Measurements from ENCODE around the gene CETP. TPM values are rescaled to one million over a fixed set of nuclear protein-coding genes. Genes with fewer than 3 reads are reported as not detected.

The CETP gene
- total and polyA plus RNA-seq, 5 donors from 2014 or later = 0.27 TPM; not detected in 4

- no peak for DNase-seq
- peaks cover 1% of the 10 kb centered on the region for H3K27me3 Mint-ChIP-seq
- peaks cover 33 to 68% (median 59%) of the 10 kb centered on the region in 4 donors for H3K4me1 Mint-ChIP-seq
- Histone ChIP-seq H3K4me3 (ENCODE audit: low read depth, low read length) (peak overlapping the region; percentile 99), H3K36me3 (ENCODE audit: control insufficient read depth, insufficient read depth, low read length) (peaks cover 69% of the 10 kb centered on the region), H3K27ac (ENCODE audit: insufficient read depth, low read length, poor library complexity, severe bottlenecking) (peak overlapping the region; percentile 85), H3K27me3 (ENCODE audit: control insufficient read depth, insufficient read depth, low read length) (no peaks in the 10 kb centered on the region), H3K9me3 (ENCODE audit: control insufficient read depth in 2 of 2, low read length in 2 of 2) (no peaks in the 10 kb centered on the region), H3K4me1 (ENCODE audit: control insufficient read depth, insufficient read depth, low read length, poor library complexity, severe bottlenecking) (peaks cover 68% of the 10 kb centered on the region)
- peak overlapping the region in 3 of 4 donors; percentile 3 to 99 (median 22) for H3K4me3 Mint-ChIP-seq
- peaks cover 56% of the 10 kb centered on the region for H3K36me3 Mint-ChIP-seq
- no peaks in the 10 kb centered on the region for H3K9me3 Mint-ChIP-seq
- no peak for ATAC-seq (ENCODE audit: low read depth in 2 of 2)
- H3K27ac Mint-ChIP-seq = peak overlapping the region in 1 of 3 donors; percentile 23
Observed at GRCh38 chr16:56936950-56937349, 24.8 kb upstream of the CETP start.

- DNase-seq (peak; percentile 43 to 89 (median 70)), ATAC-seq (ENCODE audit: low read depth in 2 of 2) (peak; percentile 80 to 82)
- peaks cover 88% of the 10 kb centered on the region for H3K36me3 ChIP-seq (ENCODE audit: control insufficient read depth, insufficient read depth, low read length)
- H3K27ac ChIP-seq (ENCODE audit: insufficient read depth, low read length, poor library complexity, severe bottlenecking) = peak overlapping the region; percentile 85
- H3K4me1 ChIP-seq (ENCODE audit: control insufficient read depth, insufficient read depth, low read length, poor library complexity, severe bottlenecking) = peaks cover 72% of the 10 kb centered on the region
- Mint-ChIP-seq H3K9me3 (no peaks in the 10 kb centered on the region), H3K4me1 (peaks cover 44 to 80% (median 64%) of the 10 kb centered on the region in 4 donors), H3K36me3 (peaks cover 70% of the 10 kb centered on the region), H3K27ac (peak overlapping the region; percentile 87 to 95 (median 93)), H3K4me3 (peak overlapping the region; percentile 68 to 99 (median 80)), H3K27me3 (no peaks in the 10 kb centered on the region)
- no peaks in the 10 kb centered on the region for H3K9me3 ChIP-seq (ENCODE audit: control insufficient read depth in 2 of 2, low read length in 2 of 2)
- H3K27me3 ChIP-seq (ENCODE audit: control insufficient read depth, insufficient read depth, low read length) = no peaks in the 10 kb centered on the region
- peak overlapping the region; percentile 70 for H3K4me3 ChIP-seq (ENCODE audit: low read depth, low read length)
Observed at GRCh38 chr16:56938664-56939513, 22.9 kb upstream of the CETP start.

- H3K27ac Mint-ChIP-seq = peak overlapping the region; percentile 85 to 95 (median 93)
- H3K9me3 Mint-ChIP-seq = no peaks in the 10 kb centered on the region
- H3K4me3 Mint-ChIP-seq = peak overlapping the region in 2 of 4 donors; percentile 83 to 99
- no peak for DNase-seq
- peaks cover 39 to 79% (median 60%) of the 10 kb centered on the region in 4 donors for H3K4me1 Mint-ChIP-seq
- Histone ChIP-seq H3K4me3 (ENCODE audit: low read depth, low read length) (peak overlapping the region; percentile 70), H3K27me3 (ENCODE audit: control insufficient read depth, insufficient read depth, low read length) (no peaks in the 10 kb centered on the region), H3K9me3 (ENCODE audit: control insufficient read depth in 2 of 2, low read length in 2 of 2) (no peaks in the 10 kb centered on the region), H3K36me3 (ENCODE audit: control insufficient read depth, insufficient read depth, low read length) (peaks cover 97% of the 10 kb centered on the region), H3K4me1 (ENCODE audit: control insufficient read depth, insufficient read depth, low read length, poor library complexity, severe bottlenecking) (peaks cover 64% of the 10 kb centered on the region), H3K27ac (ENCODE audit: insufficient read depth, low read length, poor library complexity, severe bottlenecking) (peak overlapping the region; percentile 85)
- peaks cover 67% of the 10 kb centered on the region for H3K36me3 Mint-ChIP-seq
- no peaks in the 10 kb centered on the region for H3K27me3 Mint-ChIP-seq
- peak in 1 of 2 donors; percentile 36 for ATAC-seq (ENCODE audit: low read depth in 2 of 2)
Observed at GRCh38 chr16:56939801-56940200, 21.9 kb upstream of the CETP start.

GRCh38 chr16:56941092-56941491, 20.7 kb upstream of the CETP start:
- Histone ChIP-seq H3K4me3 (ENCODE audit: low read depth, low read length) (peak overlapping the region; percentile 16), H3K27ac (ENCODE audit: insufficient read depth, low read length, poor library complexity, severe bottlenecking) (peak overlapping the region; percentile 34), H3K9me3 (ENCODE audit: control insufficient read depth in 2 of 2, low read length in 2 of 2) (no peaks in the 10 kb centered on the region), H3K36me3 (ENCODE audit: control insufficient read depth, insufficient read depth, low read length) (peaks cover 92% of the 10 kb centered on the region), H3K27me3 (ENCODE audit: control insufficient read depth, insufficient read depth, low read length) (no peaks in the 10 kb centered on the region), H3K4me1 (ENCODE audit: control insufficient read depth, insufficient read depth, low read length, poor library complexity, severe bottlenecking) (peaks cover 51% of the 10 kb centered on the region)
- Mint-ChIP-seq H3K9me3 (no peaks in the 10 kb centered on the region), H3K4me1 (peaks cover 33 to 71% (median 53%) of the 10 kb centered on the region in 4 donors), H3K27ac (peak overlapping the region in 2 of 3 donors; percentile 20 to 44), H3K27me3 (no peaks in the 10 kb centered on the region), H3K36me3 (peaks cover 60% of the 10 kb centered on the region), H3K4me3 (peak overlapping the region in 1 of 4 donors; percentile 30)
- DNase-seq = no peak
- ATAC-seq (ENCODE audit: low read depth in 2 of 2) = no peak

- peak overlapping the region; percentile 34 for H3K27ac ChIP-seq (ENCODE audit: insufficient read depth, low read length, poor library complexity, severe bottlenecking)
- no peaks in the 10 kb centered on the region for H3K27me3 Mint-ChIP-seq
- DNase-seq (no peak), ATAC-seq (ENCODE audit: low read depth in 2 of 2) (no peak)
- H3K4me3 Mint-ChIP-seq = no peak overlapping the region
- no peak overlapping the region for H3K4me3 ChIP-seq (ENCODE audit: low read depth, low read length)
- H3K36me3 ChIP-seq (ENCODE audit: control insufficient read depth, insufficient read depth, low read length) = peaks cover 87% of the 10 kb centered on the region
- no peaks in the 10 kb centered on the region for H3K9me3 Mint-ChIP-seq
- peaks cover 62% of the 10 kb centered on the region for H3K36me3 Mint-ChIP-seq
- peaks cover 30 to 63% (median 46%) of the 10 kb centered on the region in 4 donors for H3K4me1 Mint-ChIP-seq
- H3K27me3 ChIP-seq (ENCODE audit: control insufficient read depth, insufficient read depth, low read length) = no peaks in the 10 kb centered on the region
- H3K27ac Mint-ChIP-seq = peak overlapping the region in 1 of 3 donors; percentile 5
- no peaks in the 10 kb centered on the region for H3K9me3 ChIP-seq (ENCODE audit: control insufficient read depth in 2 of 2, low read length in 2 of 2)
- H3K4me1 ChIP-seq (ENCODE audit: control insufficient read depth, insufficient read depth, low read length, poor library complexity, severe bottlenecking) = peaks cover 44% of the 10 kb centered on the region
Observed at GRCh38 chr16:56941856-56942331, 19.9 kb upstream of the CETP start.

- Mint-ChIP-seq H3K36me3 (peaks cover 46% of the 10 kb centered on the region), H3K27me3 (no peaks in the 10 kb centered on the region), H3K9me3 (no peaks in the 10 kb centered on the region), H3K4me1 (peaks cover 20 to 43% (median 31%) of the 10 kb centered on the region in 4 donors), H3K4me3 (peak overlapping the region in 1 of 4 donors; percentile 75), H3K27ac (peak overlapping the region in 1 of 3 donors; percentile 82)
- H3K36me3 ChIP-seq (ENCODE audit: control insufficient read depth, insufficient read depth, low read length) = peaks cover 69% of the 10 kb centered on the region
- no peaks in the 10 kb centered on the region for H3K9me3 ChIP-seq (ENCODE audit: control insufficient read depth in 2 of 2, low read length in 2 of 2)
- no peak overlapping the region for H3K4me3 ChIP-seq (ENCODE audit: low read depth, low read length)
- ATAC-seq (ENCODE audit: low read depth in 2 of 2) (no peak), DNase-seq (no peak)
- peaks cover 26% of the 10 kb centered on the region for H3K4me1 ChIP-seq (ENCODE audit: control insufficient read depth, insufficient read depth, low read length, poor library complexity, severe bottlenecking)
- H3K27me3 ChIP-seq (ENCODE audit: control insufficient read depth, insufficient read depth, low read length) = no peaks in the 10 kb centered on the region
- peak overlapping the region; percentile 61 for H3K27ac ChIP-seq (ENCODE audit: insufficient read depth, low read length, poor library complexity, severe bottlenecking)
Observed at GRCh38 chr16:56943761-56944375, 17.9 kb upstream of the CETP start.

- Mint-ChIP-seq H3K4me1 (peaks cover 9 to 33% (median 22%) of the 10 kb centered on the region in 4 donors), H3K9me3 (no peaks in the 10 kb centered on the region), H3K4me3 (peak overlapping the region in 1 of 4 donors; percentile 5), H3K27me3 (no peaks in the 10 kb centered on the region), H3K36me3 (peaks cover 33% of the 10 kb centered on the region), H3K27ac (peak overlapping the region; percentile 71 to 82 (median 76))
- Histone ChIP-seq H3K27me3 (ENCODE audit: control insufficient read depth, insufficient read depth, low read length) (no peaks in the 10 kb centered on the region), H3K27ac (ENCODE audit: insufficient read depth, low read length, poor library complexity, severe bottlenecking) (peak overlapping the region; percentile 61), H3K36me3 (ENCODE audit: control insufficient read depth, insufficient read depth, low read length) (peaks cover 57% of the 10 kb centered on the region), H3K4me3 (ENCODE audit: low read depth, low read length) (no peak overlapping the region), H3K4me1 (ENCODE audit: control insufficient read depth, insufficient read depth, low read length, poor library complexity, severe bottlenecking) (peaks cover 13% of the 10 kb centered on the region), H3K9me3 (ENCODE audit: control insufficient read depth in 2 of 2, low read length in 2 of 2) (no peaks in the 10 kb centered on the region)
- peak in 1 of 3 donors; percentile 56 for DNase-seq
- ATAC-seq (ENCODE audit: low read depth in 2 of 2) = peak; percentile 44 to 53
Observed at GRCh38 chr16:56944954-56945839, 16.6 kb upstream of the CETP start.
